Measurements from ENCODE around the gene OIP5. TPM values are rescaled to one million over a fixed set of nuclear protein-coding genes. Genes with fewer than 3 reads are reported as not detected.

The OIP5 gene
- polyA plus RNA-seq, 1 donor (not counting 4 experiments of a cell fraction or from before 2014, with no cell fraction given): 9.8 TPM

DNA sequence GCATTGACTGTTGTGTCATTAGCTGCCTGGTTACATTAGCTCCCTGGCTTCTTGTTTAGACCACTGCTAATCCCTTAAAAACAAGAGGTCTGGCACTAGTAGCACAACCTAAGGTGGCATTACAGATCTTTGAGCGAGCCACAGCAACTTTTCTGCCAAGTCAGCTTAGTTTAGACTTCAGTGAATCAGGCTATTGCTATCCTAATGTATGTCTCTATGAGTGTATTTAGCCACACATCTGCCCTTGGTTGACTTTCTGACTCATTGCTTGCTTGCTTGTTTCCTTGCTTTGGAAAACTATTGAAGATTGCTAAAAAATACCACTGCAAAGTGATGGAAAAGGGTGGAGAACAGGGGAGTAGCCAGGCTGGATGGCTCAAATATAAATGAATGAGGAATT lies 51.2 kb downstream of the OIP5 start:
- Histone ChIP-seq H3K4me1 (ENCODE audit: control insufficient read depth, extremely low read depth, insufficient read depth, low read length) (peaks cover 15% of the 10 kb centered on the region), H4K20me1 (ENCODE audit: control insufficient read depth, extremely low read depth, insufficient read depth, low read length) (no peaks in the 10 kb centered on the region), H3K9ac (ENCODE audit: control insufficient read depth, extremely low read depth, insufficient read depth, low read length) (no peak overlapping the region), H3K27me3 (ENCODE audit: control insufficient read depth, extremely low read depth, insufficient read depth, low read length) (no peaks in the 10 kb centered on the region), H3K27ac (ENCODE audit: control insufficient read depth, insufficient read depth, low read length) (no peak overlapping the region), H3K79me2 (ENCODE audit: control insufficient read depth, insufficient read depth, low read length) (peaks cover 24% of the 10 kb centered on the region), H3K36me3 (ENCODE audit: control insufficient read depth in 2 of 2, extremely low read depth in 1 of 2, insufficient read depth in 2 of 2, low read length in 2 of 2) (peaks cover 12 to 16% of the 10 kb centered on the region in 2 experiments), H2AFZ (ENCODE audit: control insufficient read depth, low read length) (no peak overlapping the region), H3K9me3 (ENCODE audit: control insufficient read depth, low read depth, low read length) (no peaks in the 10 kb centered on the region), H3K9me1 (ENCODE audit: control insufficient read depth, extremely low read depth, insufficient read depth, low read length) (no peaks in the 10 kb centered on the region), H3K4me3 (ENCODE audit: control insufficient read depth in 2 of 3, extremely low read depth in 1 of 3, insufficient read depth in 2 of 3, low read depth in 1 of 3, low read length in 3 of 3) (no peak overlapping the region), H3K4me2 (ENCODE audit: control insufficient read depth, extremely low read depth, insufficient read depth, low read depth, low read length) (no peak overlapping the region)
- no peak for FAIRE-seq
- dilution Hi-C loops (cut with MboI; ENCODE audit: extremely low pct_ligation_motif_present, low sequenced_read_pairs): no loop called here
- DNase-seq (ENCODE audit: low read depth, low spot score): peak; percentile 44
- TF ChIP-seq, protein P1, sequence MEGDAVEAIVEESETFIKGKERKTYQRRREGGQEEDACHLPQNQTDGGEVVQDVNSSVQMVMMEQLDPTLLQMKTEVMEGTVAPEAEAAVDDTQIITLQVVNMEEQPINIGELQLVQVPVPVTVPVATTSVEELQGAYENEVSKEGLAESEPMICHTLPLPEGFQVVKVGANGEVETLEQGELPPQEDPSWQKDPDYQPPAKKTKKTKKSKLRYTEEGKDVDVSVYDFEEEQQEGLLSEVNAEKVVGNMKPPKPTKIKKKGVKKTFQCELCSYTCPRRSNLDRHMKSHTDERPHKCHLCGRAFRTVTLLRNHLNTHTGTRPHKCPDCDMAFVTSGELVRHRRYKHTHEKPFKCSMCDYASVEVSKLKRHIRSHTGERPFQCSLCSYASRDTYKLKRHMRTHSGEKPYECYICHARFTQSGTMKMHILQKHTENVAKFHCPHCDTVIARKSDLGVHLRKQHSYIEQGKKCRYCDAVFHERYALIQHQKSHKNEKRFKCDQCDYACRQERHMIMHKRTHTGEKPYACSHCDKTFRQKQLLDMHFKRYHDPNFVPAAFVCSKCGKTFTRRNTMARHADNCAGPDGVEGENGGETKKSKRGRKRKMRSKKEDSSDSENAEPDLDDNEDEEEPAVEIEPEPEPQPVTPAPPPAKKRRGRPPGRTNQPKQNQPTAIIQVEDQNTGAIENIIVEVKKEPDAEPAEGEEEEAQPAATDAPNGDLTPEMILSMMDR (optimal IDR thresholded peaks at IDR 0.05 in 1 of 3, IDR thresholded peaks at IDR 0.05 in 1 of 3, conservative IDR thresholded peaks at IDR 0.05 in 1 of 3; ENCODE audit: extremely low read depth in 1 of 3, insufficient read depth in 2 of 3, low read length in 3 of 3): no peak
- TF ChIP-seq EZH2 (IDR thresholded peaks at IDR 0.05; ENCODE audit: low read length): no peak

DNA sequence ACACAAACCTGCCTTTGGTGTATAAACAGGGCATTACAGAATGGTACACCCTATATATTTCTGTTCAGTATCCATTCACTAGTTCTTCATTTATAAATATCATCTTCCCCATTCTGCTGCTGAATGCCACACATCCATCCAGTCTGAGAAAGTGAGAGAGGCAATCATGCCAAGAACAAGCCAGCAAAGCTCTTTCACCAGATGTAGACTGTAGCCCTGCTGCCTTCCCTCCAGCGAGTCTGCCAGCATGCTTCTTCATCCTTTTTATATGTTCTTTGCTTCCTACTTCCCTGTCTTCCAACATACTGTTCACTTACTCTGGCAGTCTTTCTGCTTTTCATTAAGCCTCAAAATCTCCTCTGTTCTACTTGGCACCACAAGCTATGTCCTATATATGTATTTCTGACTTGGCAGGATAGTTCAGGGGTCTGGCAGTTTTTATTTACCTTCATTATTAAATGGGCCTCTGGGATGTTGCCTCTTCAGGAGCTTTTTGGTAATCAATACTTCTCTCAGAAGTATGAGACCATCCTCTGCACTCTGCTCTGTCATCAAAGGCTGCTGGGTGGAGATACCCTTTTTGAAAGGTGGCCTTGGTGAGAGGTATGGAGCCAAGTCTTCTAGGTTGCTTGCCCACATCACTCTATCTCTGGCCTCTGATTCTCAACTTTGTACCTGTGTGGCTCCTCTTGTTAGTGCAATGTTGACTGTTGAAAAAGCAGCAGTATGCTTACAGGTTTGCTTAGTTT lies 52.7 kb downstream of the OIP5 start:
- no peaks in the 10 kb centered on the region for H4K20me1 ChIP-seq (ENCODE audit: control insufficient read depth, extremely low read depth, insufficient read depth, low read length)
- H3K27me3 ChIP-seq (ENCODE audit: control insufficient read depth, extremely low read depth, insufficient read depth, low read length): no peaks in the 10 kb centered on the region
- H3K4me2 ChIP-seq (ENCODE audit: control insufficient read depth, extremely low read depth, insufficient read depth, low read depth, low read length): no peak overlapping the region
- H3K79me2 ChIP-seq (ENCODE audit: control insufficient read depth, insufficient read depth, low read length): peaks cover 9% of the 10 kb centered on the region
- no peaks in the 10 kb centered on the region for H3K9me1 ChIP-seq (ENCODE audit: control insufficient read depth, extremely low read depth, insufficient read depth, low read length)
- no peak overlapping the region for H3K27ac ChIP-seq (ENCODE audit: control insufficient read depth, insufficient read depth, low read length)
- FAIRE-seq: no peak
- peaks cover 4 to 16% of the 10 kb centered on the region in 2 experiments for H3K36me3 ChIP-seq (ENCODE audit: control insufficient read depth in 2 of 2, extremely low read depth in 1 of 2, insufficient read depth in 2 of 2, low read length in 2 of 2)
- H3K4me3 ChIP-seq (ENCODE audit: control insufficient read depth in 2 of 3, extremely low read depth in 1 of 3, insufficient read depth in 2 of 3, low read depth in 1 of 3, low read length in 3 of 3): no peak overlapping the region
- dilution Hi-C loops (cut with MboI; ENCODE audit: extremely low pct_ligation_motif_present, low sequenced_read_pairs): no loop called here
- H3K9ac ChIP-seq (ENCODE audit: control insufficient read depth, extremely low read depth, insufficient read depth, low read length): no peak overlapping the region
- H3K4me1 ChIP-seq (ENCODE audit: control insufficient read depth, extremely low read depth, insufficient read depth, low read length): peaks cover 15% of the 10 kb centered on the region
- no peaks in the 10 kb centered on the region for H3K9me3 ChIP-seq (ENCODE audit: control insufficient read depth, low read depth, low read length)
- DNase-seq (ENCODE audit: low read depth, low spot score): no peak
- TF ChIP-seq, protein P1 (optimal IDR thresholded peaks at IDR 0.05 in 1 of 3, IDR thresholded peaks at IDR 0.05 in 1 of 3, conservative IDR thresholded peaks at IDR 0.05 in 1 of 3; ENCODE audit: extremely low read depth in 1 of 3, insufficient read depth in 2 of 3, low read length in 3 of 3): no peak
- TF ChIP-seq EZH2 (IDR thresholded peaks at IDR 0.05; ENCODE audit: low read length): no peak
- H2AFZ ChIP-seq (ENCODE audit: control insufficient read depth, low read length): no peak overlapping the region

Data from keratinocyte (primary cell).